NCI-H1417 (cell line): ENCODE results near the gene PHACTR1.

Experiments
- DNase-seq, 3 experiments: peaks; one replicate each; lab custom pipeline; 2025; lab: John Stamatoyannopoulos, UW

The PHACTR1 gene

DNA sequence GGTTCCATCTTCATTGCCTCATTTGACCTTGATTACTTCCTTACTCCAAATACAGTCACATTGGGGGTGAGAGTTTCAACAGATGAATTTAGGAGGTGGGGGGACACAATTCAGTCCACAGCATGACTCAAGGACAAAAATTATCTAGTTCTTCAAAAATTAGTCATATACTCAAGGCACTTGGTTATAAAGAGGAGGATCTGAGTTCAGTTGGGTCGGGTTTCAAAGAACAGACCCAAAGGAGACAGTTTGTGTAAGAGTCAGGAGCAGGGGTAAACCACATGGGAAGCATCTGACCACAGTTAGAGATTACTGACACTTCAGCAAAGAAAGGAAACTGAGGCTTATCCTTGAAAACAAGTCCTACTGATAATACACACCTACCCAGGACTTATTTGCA, 473.8 kb downstream of the PHACTR1 start:
- DNase-seq, result no peak

DNA sequence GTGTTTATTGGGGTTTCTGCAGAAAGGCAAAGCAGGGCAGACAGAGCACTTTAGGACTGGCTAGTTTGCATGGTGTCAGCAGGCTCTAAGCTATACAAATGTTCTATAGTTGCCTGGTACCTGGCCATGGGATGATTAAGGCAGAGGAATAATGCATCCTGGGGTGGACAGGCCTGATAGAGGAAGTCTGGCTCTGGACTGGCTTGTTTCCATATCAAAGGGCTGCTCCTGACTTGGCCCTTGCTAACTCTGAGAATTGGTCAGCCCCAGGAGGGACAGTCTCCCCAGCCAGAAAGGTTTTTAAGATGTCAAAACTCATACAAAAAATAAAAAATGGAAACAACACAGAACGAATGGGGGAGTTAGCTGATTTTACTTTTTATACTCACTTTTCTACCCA, 474.9 kb downstream of the PHACTR1 start:
- no peak for DNase-seq

DNA sequence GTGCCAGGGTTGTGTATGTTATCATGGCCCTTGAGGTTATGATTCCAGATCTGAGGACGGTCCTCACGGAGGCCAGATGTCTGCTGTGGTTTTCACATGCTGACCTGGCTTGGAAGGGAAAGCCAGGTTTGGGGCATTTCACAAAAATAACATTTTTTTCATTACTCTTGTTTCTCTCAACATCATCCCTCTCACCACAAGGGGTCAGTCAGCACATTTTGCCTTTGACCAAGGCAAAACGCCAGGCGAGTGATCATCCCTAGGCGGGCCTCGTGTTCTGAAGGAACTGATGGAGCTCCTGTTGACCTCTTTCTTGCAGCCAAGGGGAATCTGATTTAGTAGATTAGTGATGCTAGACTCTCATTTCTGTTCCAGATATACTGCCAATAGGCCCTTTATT, 478.3 kb downstream of the PHACTR1 start:
- peak in 2 of 3 experiments; percentile 7 to 10 for DNase-seq

DNA sequence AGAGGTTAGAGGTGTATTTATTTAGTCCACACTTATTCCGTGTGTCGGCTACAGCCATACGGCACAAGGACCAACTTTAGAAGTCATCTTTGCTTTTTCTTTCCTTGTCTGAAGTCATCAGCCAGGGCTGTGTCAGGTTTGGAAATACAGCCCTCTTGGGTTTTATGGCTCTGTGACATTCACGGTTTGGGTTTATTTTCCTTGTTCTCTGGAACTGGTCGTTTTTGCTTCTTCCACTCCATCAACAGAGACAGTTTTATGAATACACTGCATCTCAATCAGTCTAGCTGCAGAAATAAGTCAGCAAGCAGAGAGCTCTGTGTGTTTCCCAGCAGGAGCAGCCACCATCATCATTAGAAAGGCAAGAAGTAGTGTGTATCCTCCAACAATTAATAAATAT, 479.2 kb downstream of the PHACTR1 start:
- DNase-seq, result no peak

DNA sequence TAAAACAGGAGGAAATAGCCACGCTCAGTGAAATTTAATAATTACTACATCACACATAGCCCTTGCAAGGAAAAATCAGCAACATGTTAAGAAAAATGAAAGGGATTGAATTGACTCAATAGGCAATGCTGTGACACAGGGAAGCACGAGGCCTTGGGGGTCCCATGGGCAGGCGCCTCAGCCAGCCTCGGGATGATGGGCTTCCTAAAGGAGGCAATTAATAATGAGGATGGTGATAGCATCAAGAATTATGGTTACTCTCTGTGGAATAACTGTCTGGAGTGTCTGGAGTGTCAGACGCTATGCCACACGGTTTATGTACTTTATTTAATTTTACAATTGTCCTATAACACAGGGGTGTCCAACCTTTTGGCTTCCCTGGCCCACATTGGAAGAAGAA, 481.6 kb downstream of the PHACTR1 start:
- no peak for DNase-seq

DNA sequence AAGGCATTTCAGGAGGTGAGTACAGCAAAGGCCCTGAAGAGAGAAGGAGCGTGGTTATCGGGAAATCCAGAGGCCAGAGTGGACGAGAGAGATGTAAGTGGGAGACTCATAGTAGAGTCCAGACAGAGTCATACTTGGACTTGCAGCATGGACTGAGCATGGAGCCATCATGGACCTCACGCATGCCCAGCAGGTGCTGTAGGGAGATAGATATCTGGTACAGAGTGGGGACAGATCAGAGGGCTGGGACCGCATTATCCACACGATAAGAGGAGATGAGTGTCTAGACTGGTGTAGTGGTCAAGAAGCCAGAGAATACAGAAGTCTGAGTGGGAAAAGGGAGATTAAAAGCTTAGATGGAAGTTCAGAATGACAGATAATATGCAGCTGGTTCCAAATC, 484.8 kb downstream of the PHACTR1 start:
- DNase-seq, result no peak

DNA sequence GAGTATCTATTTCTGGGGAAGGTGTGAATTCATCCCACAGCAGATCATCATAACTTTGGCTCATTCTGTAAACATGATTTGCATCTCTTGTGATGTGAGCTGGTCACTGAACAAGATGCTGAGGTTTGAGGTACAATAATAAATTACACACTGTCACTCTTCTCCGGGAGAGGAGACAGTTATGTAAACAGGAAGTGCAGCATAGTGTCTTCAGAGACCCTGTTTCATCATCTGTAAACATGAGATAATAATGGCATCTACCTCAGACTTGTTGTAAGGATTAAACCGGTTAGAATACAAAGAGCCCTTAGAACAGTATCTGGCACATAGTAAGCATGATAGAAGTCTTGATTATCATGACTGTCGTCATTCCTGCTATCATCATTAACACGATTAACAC, 486.6 kb downstream of the PHACTR1 start:
- DNase-seq, result peak in 1 of 3 experiments; percentile 5

DNA sequence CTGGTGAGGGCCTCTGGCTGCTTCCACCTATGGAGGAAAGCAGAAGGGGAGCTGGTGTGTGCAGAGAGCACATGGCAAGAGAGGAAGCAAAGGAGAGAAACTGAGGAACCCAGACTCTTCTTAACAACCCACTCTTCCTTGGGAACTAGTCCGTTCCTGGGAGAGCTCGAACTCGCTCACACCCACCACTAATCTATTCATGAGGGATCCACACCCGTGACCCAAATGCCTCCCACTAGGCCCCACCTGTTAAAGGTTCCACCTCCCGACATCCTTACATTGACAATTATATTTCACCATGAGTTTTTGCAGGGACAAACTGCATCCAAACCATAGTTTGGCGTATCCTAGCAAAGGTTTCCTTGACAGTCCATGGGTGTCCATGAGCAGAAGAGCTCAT, 488.5 kb downstream of the PHACTR1 start:
- no peak for DNase-seq

DNA sequence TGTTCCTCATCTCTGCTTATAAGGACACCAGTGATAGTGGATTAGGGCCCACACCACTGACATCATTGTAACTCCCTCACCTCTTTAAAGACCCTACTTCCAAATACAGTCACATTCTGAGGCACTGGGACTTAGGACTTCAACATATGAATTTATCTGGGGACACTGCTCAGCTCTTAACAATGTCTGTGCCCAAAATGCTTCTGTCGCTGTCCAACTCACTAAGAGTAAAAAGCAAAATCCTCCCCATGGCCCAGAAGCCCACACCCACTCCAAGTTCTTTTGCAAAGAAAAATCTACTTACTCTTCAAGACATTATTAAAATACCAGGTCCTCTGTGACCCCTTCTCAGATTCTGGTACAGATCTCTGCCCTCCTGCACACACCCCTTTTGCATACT, 495.5 kb downstream of the PHACTR1 start:
- no peak for DNase-seq

DNA sequence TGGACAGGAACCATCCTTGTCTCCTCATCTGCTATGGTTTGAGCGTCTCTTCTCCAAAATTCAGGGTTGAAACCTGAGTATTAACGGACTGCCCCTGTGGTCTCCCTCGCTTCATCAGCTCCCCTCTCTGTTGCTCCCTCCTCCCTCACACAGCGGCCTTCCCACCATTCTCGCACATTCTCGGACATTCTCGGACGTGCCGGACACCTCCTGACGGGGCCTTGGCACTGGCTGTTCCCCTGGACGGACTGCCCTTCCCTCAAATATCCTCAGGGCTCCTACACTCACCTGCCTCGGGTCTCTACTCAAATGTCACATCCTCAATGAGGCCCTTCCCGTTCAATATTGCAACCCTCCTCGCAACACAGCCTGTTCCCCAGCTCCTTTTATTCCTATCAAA, 496.0 kb downstream of the PHACTR1 start:
- no peak for DNase-seq

DNA sequence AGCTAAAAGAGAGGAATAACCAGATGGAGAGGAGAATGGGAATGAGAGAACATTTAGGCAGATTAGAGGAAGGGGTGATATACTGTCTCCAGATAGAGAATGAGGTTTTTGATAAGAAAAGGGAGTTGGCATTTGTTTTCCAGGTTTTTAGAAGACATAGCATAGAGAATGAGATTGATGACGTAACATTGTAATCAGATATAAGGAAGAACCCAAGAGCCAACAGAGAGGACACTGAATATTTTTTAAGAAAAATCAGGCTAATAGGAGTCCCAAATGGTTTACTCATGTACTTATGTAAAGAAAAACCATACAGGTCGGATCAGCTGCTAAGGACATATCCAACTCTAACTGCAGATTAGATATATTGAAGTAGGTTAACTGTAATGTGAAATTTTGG, 498.8 kb downstream of the PHACTR1 start:
- DNase-seq, result no peak

DNA sequence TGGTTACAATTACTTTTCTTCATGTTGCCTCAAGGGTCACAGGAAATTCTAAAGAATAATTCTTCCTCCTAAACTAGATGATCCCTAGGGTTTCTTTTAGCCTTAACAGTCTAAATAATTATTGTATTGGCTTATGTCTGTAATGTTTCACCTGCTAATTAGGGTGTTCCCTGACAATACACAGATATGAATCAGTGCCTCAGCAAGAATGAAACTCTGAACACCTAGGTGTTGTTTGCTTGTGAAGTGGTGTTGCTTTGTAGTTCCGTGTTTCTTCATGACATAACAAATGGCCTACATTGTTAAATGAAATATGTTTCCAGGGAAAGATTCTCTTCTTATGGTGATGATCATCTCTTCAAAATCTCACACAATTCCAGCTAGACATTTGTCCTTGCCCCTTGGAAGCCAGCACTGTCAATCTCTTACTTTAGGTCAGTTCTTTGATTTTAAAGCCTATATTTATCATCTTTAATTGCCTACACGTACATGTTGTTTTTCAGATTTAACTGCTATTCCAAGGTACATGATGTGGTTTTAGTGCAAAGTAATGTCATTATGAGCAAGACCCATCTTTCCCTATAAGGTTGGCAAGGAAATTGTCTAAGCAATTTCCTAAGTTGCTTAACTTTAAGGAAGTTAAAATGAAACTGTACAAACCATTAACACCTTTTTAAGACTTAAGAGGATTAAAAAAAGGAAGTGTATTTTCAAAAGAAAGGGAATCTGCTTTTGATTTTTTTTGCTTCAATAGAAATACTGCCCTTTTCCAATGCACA, 499.9 kb downstream of the PHACTR1 start:
- DNase-seq, result peak in 2 of 3 experiments; percentile 29 to 83

DNA sequence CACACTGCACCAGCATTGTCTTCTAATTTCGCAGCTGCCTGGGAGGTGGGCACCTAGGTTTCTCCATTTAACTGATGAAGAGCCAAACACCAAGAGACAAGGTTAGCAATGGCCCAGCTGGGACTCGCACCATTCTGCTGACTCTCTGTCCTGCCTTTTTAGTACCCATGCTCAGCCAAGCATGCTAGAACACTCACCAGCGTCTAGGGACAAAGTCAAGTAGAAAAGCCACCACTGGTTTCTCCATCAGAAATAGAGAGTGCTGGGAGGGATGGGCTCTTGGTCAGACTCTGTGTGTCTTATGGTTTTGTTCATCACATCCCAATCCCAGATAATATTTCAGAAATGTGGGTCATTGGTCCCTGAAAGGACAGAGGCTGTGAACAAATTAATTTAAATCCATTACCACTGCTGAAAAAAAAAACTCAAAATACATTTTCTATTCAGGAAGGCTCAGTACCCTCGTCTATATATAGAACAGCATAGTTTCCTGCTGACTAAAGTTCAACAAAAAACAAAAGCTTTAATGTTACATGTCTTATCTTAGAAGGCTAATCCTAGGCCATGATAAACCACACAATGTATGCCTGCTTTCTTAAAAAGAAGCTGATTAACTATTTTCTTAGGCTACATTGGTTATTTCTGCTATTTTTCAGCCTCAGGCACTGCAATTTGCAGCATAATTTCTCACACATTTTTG, 500.8 kb downstream of the PHACTR1 start:
- no peak for DNase-seq

DNA sequence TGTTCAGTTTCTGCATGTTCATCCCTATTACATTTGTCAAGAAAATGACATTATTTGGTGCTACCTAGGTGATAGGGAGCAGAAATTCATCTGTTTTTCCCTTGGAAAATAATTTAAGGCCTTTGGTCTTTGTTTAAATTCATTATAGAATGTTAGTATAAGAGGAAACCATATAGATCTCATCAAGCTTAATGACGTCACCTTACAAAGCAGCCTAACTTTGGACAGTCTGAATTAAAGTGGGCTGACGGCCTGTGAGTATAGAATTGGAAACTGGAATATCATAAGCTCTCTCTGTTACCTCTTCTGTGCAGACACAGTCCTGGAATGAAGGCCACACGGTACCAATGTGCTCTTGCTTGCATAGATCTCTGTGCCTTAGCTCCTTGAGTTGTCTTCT, 503.7 kb downstream of the PHACTR1 start:
- DNase-seq, result no peak

DNA sequence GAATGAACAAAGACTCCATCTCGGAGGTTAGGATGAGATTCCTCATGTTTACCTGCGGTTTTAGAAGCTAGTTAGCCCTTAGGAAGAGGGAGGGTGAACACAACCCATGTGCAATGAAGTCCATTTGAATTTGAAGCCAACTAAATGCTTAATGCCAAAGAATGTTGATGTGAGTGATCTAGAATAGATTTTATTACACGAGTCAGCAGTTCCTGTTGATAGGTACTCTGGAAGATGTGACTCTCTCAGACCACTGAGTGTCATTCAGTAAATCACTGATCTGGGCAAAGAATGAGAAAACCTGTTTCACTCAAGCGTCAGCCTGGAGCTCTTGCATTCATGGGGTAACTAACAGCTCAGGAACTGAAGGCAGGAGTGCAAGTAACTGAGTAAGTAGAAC, 505.5 kb downstream of the PHACTR1 start:
- no peak for DNase-seq

DNA sequence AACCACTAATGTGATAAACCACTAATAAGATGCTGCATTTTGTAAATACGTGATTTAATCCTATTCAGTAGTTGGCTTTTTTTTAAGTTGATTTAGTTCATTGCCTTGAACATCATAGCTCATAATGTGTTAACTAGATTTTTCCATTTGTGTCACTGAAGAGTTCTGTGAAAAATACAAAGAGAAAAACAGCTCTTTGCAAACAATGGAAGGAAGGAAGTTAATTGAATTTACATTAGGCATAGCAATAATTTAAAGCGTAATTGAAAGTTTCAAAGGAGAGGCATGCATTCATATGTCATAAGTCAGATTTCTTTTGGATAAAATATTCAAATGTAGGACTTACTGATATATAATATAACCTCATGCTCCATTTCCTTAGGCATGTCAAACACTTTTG, 509.5 kb downstream of the PHACTR1 start:
- DNase-seq, result no peak

DNA sequence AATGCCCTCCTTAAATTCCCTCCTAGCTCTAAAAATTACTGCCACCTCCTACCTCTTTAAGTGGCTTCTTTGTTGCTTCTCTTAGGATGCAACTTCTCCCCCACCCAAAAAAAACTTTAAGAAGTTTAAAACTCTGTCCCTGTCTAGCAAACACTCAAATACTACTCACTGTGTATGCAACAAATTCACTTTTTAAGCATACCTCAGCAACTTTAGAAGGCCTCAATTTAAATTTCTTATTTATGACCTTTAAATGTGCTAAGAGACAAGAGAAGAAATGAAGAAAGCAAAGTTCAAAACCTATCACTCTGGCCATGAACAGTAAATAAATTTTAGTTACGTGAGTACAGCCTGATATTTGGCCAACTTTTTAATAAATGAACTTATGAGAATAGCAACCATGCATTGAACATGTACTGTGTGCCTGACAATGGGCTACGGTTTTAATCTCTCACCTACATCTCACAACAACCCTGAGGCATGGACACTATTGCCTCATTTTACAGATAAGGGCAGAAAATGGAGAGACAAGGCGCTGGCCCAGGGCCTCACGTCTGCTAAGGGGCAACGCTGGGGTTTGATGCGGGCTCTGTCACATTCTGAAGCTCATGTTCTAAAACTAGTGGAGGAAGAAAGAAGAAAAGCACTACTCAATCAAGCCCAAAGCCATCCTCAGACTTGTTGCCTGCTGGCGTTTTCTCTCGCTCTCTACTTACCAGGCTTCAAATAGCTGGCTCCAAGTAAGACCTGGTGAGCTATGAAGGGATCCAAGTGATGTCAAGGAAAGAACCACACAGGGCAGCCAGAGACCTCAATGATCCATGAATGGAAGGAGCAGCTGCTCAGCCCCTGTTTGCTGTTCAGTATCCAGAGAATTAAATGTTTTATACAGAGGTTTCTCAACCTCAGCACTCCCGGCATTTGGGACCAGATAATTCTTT, 512.0 kb downstream of the PHACTR1 start:
- no peak for DNase-seq

DNA sequence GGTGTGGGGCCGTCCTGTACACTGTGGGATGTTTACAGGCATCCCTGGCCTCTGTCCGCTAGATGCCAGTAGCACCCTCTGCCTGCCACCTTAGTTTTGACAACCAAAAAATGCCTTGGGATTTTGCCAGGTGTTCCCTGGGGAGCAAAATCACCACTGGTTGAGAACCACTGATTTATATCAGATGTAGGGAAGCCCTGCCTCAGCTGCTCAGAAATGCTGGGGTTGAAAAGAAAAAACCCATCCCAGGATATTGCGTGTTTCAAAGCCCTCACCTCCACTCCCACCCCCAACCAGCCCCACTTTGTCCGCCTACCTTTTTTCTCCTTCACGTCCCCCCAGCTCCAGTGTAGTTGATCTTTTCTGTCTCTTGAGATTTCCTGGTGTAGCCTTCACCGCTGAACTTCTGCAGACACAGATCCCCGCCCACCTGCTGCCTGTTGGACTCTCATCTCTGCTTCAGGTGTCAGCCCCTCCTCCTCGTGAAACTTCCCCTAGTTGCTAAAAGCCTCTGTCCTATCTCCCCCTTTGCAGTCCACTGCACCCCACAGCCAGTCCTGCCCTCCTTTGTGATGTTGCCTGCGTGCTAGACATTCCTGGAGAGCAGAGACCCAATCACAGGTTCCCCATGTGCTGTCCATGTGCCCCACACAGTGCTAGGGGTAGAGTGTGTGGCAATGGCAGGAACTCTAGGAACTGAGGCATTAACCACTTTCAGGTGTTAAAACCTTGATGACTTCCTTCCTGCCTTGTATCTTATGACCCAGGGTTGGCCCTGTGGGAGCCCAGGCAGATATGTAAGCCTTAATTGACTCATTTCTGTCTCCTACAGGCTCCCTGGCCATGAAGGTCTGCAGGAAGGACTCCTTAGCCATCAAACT, 512.9 kb downstream of the PHACTR1 start:
- peak in 2 of 3 experiments; percentile 5 for DNase-seq

DNA sequence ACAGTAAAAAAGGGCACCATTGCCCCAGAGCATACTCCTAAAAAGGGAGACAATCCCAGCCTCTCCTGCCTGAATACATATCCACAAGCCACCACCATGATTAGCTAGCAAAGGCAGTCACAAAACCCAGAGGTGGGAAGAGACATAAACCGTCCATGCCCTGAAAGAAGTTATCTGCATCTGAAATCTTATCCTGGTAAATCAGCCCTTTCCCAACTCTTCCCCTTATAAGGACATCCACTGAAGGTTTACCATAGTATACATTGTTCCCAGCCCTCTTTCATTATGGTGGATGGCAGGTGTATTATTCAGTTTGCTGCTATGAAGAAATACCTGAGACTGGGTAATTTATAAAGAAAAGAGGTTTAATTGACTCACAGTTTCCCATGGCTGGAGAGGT, 516.5 kb downstream of the PHACTR1 start:
- DNase-seq, result no peak

DNA sequence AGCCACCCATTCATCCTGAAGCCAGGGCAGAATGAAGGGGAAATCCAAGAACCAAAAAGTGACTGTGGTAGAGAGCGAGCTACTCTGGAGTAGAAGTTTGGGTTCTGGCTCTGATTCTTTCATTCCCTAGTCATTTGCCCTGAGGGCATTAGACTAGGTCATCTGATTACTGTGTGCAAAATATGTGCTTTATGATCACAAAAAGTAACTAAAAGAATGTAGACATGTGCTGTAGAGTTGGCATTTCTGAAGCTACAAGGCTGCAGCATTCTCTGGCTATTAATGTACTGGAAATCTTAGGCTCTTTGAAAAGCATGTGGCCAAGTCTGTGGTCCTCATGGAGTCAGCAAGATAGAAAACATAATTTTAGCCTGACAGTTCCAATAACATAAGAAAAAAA, 517.6 kb downstream of the PHACTR1 start:
- DNase-seq, result no peak

DNA sequence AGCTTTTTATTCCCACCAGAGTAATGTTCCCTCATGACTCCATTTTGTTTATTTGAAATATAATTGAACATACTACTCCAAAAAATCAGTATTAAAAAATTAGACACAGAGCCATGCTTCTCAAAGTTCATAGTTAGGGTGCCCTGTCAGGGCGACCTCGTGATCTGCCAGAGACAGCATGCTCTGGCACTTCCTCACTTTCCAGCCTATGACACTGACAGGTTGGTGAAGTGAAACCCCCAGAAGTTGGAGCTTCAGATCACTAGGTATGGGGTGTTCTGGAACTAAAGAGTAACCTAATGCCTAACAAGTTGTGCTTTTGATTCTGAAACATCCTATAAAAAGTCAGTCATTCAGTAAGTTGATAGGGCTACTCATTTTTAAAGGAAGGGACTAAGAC, 518.8 kb downstream of the PHACTR1 start:
- no peak for DNase-seq

DNA sequence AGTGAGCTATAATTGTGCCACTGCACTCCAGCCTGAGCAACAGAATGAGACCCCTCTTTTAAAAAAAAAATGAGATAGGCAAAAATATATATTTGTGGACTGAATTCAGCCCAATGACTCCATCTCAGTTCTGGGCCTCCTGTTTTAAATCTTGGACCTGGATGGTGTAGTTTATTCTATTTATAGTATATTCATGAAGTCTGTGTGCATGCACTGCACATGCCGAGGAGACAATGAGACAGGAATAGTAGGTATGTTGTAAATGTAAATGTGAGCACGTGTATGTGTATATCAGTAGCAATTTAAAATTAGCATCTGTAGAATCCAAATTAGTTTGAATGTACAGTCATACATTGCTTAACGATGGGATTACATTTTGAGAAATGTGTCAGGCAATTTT, 520.8 kb downstream of the PHACTR1 start:
- DNase-seq, result no peak
